Measurements from ENCODE around the gene HAUS2.

Gene HAUS2

DNA sequence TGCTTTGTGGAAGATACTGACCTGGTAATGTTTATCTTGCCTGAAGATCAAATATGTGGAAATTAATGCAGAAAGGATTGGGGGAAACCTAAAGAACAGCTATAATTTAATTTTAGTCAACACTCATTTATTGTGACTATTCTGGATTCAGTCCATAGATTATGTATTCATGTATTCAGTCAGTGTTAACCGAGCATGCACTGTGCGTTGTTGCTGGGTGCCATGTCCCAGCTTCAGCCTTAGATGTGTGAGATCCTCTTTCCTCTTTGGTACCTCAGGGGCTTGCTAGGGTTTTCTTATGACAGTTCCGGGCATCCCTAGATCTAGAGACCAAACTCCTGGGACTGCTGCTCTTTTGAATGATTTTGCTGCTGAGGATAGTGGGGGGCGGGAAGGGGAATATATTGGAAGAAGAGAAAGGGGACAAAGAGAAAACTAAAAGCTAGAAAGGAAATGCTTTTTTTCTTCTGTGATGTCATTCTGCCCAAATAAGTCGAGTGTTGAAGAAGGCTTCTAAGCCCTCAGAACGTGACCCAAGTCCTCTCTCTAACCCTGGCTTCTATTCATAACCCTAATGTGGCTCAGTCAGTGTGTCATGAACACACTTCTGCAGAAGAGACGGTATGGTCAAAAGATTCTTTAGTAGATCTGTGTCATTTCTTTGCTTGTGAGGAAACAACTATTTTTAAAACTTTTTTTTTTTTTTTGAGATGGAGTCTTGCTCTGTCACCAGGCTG is 60.3 kb downstream of the HAUS2 start:
- DNase-seq (ENCODE audit: low read depth): no peak

- DNase-seq (ENCODE audit: low read depth): no peak
Observed at GRCh38 chr15:42611532-42611931, 62.9 kb downstream of the HAUS2 start.

GRCh38 chr15:42612367-42612912 is 63.8 kb downstream of the HAUS2 start:
- no peak for DNase-seq (ENCODE audit: low read depth)

DNA sequence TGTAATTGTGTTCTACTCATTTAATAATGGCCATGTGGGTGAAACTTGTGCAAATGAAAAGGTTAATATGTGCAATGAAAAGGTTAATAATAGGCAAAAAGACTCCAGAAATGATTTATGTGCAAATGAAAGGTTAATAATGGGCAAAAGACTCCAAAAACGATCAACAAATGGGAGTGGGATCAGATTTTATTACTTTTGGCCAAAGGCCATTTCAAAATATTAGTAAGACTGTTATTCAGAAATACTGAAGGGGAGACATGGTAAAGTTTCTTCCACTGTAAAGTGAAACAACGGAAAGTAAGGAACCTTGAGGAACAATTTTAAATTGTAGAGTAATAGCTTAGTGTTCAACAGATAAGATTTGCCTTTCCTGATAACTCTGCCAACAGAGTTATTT is 67.5 kb downstream of the HAUS2 start:
- DNase-seq (ENCODE audit: low read depth): no peak

Measured in stimulated activated CD4-positive, alpha-beta T cell treated with anti-CD3 and anti-CD28 coated beads, Interleukin-2, amount 100 ng/mL, for 4 hours (primary cell).